Measurements from ENCODE around the gene SNX11.

DNA sequence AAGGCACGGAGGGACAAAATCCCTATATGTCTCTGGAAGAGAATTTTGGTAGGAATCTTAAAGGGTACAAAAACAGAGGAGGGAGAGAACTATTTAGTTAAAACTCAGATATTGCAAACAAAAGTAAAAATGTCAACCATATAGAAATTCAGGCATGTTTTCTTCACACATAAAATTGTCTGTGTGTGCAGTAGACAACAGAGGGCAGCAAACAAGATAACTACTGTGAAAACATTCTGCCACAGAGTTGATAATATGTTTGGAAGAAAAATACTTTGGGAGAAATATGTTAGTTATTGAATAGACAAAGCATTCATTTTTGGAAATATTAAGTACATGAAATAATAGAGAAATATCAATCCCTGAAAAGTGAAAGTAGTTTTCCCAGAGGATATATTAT, 56.2 kb downstream of the SNX11 start:
- no peak for TF ChIP-seq POLR2A (IDR thresholded peaks at IDR 0.05; ENCODE audit: low read depth, low read length)
- no peak for TF ChIP-seq POLR2AphosphoS5 (IDR thresholded peaks at IDR 0.05; ENCODE audit: low read depth, low read length)
- no peak for TF ChIP-seq TAF1 (IDR thresholded peaks at IDR 0.05; ENCODE audit: borderline replicate concordance, low read depth, low read length)
